Epithelial cell of prostate (primary cell): Measurements from ENCODE around the gene NDST3.

ENCODE experiments used
- DNase-seq: peaks from one replicate; pipeline ENCODE4 v3.0.0-alpha.2; 2011; ENCODE audit warnings: low read depth, low spot score
- H3K27ac ChIP-seq: fragments of 450-650 bp; 2 replicates; pipeline ENCODE4 v1.5.1; 2017; ENCODE audit warnings: mild to moderate bottlenecking

Gene NDST3

GRCh38 chr4:118173126-118173525 lies 138.8 kb downstream of the NDST3 start:
- H3K27ac ChIP-seq = no peak overlapping the region
- DNase-seq = no peak

DNA sequence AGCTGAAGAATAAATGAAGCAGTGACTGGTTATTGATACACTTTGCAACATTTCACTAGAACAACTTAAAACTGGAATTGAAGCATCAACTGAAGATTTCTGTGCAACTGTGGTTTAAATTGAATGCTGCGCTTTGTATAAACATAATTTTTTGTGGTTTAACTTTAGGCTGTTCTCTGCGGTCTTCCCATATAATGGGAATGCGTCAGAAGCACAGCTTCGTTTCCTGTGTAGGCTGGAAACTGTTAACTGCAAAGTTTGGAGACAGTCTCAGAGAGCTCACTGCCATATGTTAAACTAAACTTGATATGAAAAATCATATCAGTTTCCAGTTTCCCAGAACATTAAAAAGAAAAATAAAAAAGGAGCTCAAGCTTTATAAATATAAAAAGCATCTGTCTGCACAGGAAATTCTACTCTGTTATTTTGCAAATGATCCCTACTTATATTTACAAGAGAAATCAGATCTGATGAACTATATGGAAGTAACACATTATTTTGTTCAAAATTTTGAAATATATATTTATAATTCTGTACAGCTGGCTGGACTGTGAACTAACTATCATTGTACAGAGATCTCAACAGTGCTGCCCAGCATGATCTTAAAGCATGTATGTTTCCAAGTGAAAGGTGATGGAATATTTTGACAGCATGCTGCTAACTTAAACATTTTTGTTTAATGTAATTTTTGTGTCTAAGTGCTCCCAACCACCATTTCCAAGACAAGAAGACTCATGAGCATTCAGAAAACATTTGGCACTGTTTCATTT lies 139.9 kb downstream of the NDST3 start:
- DNase-seq = no peak
- H3K27ac ChIP-seq = no peak overlapping the region

- no peak overlapping the region for H3K27ac ChIP-seq
- no peak for DNase-seq
Observed at GRCh38 chr4:118175506-118175905, 141.2 kb downstream of the NDST3 start.

GRCh38 chr4:118177126-118177525 lies 142.8 kb downstream of the NDST3 start:
- DNase-seq = no peak

GRCh38 chr4:118180776-118181175 lies 146.5 kb downstream of the NDST3 start:
- no peak overlapping the region for H3K27ac ChIP-seq
- DNase-seq = no peak

More at GRCh38 chr4:118177126-118177525, 142.8 kb downstream of the NDST3 start:
- no peak overlapping the region for H3K27ac ChIP-seq

DNA sequence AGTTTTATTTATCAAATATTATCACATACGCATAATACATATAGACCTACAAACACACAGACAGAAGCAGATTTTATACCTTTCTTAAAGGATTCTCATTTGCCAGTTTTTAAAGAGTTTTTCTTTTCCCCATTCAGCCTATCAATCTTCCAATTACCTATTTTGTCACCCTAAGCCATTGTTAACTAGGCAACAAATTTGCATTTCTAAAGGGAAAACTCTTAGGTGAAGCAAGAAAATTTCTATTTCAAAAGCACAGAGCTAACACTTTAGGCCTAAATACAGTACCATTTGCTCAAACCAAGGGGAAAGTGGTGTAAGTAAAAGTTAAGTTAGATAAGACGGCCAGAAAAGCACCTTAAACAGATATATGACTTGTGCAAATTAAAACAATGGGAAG lies 156.6 kb downstream of the NDST3 start:
- no peak overlapping the region for H3K27ac ChIP-seq
- DNase-seq = no peak

GRCh38 chr4:118193421-118193820 lies 159.1 kb downstream of the NDST3 start:
- no peak overlapping the region for H3K27ac ChIP-seq
- DNase-seq = no peak

- H3K27ac ChIP-seq = no peak overlapping the region
- DNase-seq = no peak
Observed at GRCh38 chr4:118206627-118207026, 172.3 kb downstream of the NDST3 start.

DNA sequence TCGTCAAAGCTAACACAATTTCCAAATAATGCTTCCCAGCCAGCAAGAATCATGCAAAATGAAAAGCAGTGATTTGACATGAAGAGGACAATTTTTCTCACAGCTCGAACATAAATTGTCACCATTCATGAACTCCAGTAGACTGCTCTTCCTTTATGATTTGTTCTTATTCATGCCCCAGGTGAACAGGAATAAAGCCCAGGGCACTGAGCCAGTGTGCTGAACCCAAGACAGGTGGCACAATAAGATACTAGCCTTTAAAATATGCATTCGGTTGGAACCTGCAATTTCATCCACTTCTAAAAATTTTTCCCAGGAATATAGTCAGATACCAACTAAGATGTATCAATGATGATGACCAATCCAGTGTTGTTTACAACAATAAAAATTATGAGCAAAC lies 178.8 kb downstream of the NDST3 start:
- no peak overlapping the region for H3K27ac ChIP-seq
- no peak for DNase-seq

- no peak overlapping the region for H3K27ac ChIP-seq
- no peak for DNase-seq
Observed at GRCh38 chr4:118215826-118216225, 181.5 kb downstream of the NDST3 start.

- DNase-seq = no peak
- no peak overlapping the region for H3K27ac ChIP-seq
Observed at GRCh38 chr4:118221227-118221800, 187.0 kb downstream of the NDST3 start.

- peak; percentile 8 for DNase-seq
- H3K27ac ChIP-seq = no peak overlapping the region
Observed at GRCh38 chr4:118224243-118224829, 190.1 kb downstream of the NDST3 start.

- no peak overlapping the region for H3K27ac ChIP-seq
- DNase-seq = no peak
Observed at GRCh38 chr4:118225511-118225910, 191.2 kb downstream of the NDST3 start.

GRCh38 chr4:118226311-118227010 lies 192.2 kb downstream of the NDST3 start:
- H3K27ac ChIP-seq = no peak overlapping the region
- no peak for DNase-seq

GRCh38 chr4:118235566-118236120 lies 201.4 kb downstream of the NDST3 start:
- no peak for DNase-seq
- no peak overlapping the region for H3K27ac ChIP-seq

GRCh38 chr4:118237531-118237930 lies 203.2 kb downstream of the NDST3 start:
- no peak for DNase-seq
- H3K27ac ChIP-seq = no peak overlapping the region

- H3K27ac ChIP-seq = no peak overlapping the region
- no peak for DNase-seq
Observed at GRCh38 chr4:118249890-118250289, 215.6 kb downstream of the NDST3 start.

GRCh38 chr4:118254368-118254767 lies 220.1 kb downstream of the NDST3 start:
- H3K27ac ChIP-seq = no peak overlapping the region
- no peak for DNase-seq

- DNase-seq = no peak
- H3K27ac ChIP-seq = no peak overlapping the region
Observed at GRCh38 chr4:118259111-118259510, 224.8 kb downstream of the NDST3 start.

DNA sequence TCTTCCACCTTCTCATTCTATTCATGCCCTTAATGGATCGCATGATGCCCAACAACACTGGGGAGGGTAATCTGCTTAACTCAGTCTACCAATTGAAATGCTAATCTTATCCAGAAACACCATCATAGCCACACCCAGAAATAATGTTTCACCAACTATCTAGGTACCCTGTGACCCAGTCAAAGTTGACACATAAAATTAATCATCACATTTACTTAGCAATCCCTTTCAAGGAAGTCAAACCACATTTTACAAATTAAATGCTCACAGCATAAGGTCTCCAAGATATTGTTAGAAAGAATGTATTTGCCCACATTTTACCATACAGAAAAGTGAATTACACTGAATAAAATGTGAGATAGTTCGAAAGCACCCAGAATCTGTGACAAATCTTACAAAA lies 226.0 kb downstream of the NDST3 start:
- H3K27ac ChIP-seq = no peak overlapping the region
- DNase-seq = no peak

- H3K27ac ChIP-seq = no peak overlapping the region
- DNase-seq = no peak
Observed at GRCh38 chr4:118264096-118264495, 229.8 kb downstream of the NDST3 start.
